GM19455 (cell line): ENCODE measurements around the gene TMEM220.

ENCODE experiments used
- ATAC-seq: cut with Tn5 transposase; IDR thresholded peaks from one replicate; pipeline ENCODE4 v1.9.1; 2021; ENCODE audit not compliant: unreplicated experiment

TMEM220 gene

GRCh38 chr17:10729334-10730193 lies at the start of gene TMEM220:
TMEM220 (minus strand) TSS chr17:10730023; CDS start chr17:10729851, 172 bp downstream.
- peak; percentile 79 for ATAC-seq

- ATAC-seq: no peak
Observed at GRCh38 chr17:10779609-10780008, 49.8 kb upstream of the TMEM220 start.

- no peak for ATAC-seq
Observed at GRCh38 chr17:10777890-10778289, 48.1 kb upstream of the TMEM220 start.

- no peak for ATAC-seq
Observed at GRCh38 chr17:10777131-10777807, 47.4 kb upstream of the TMEM220 start.

GRCh38 chr17:10776381-10776780 lies 46.6 kb upstream of the TMEM220 start:
- no peak for ATAC-seq

- no peak for ATAC-seq
Observed at GRCh38 chr17:10775740-10776356, 46.0 kb upstream of the TMEM220 start.

GRCh38 chr17:10775058-10775457 lies 45.2 kb upstream of the TMEM220 start:
- no peak for ATAC-seq

GRCh38 chr17:10773391-10773790 lies 43.6 kb upstream of the TMEM220 start:
- ATAC-seq: no peak

- no peak for ATAC-seq
Observed at GRCh38 chr17:10772425-10773380, 42.9 kb upstream of the TMEM220 start.

GRCh38 chr17:10771148-10771547 lies 41.3 kb upstream of the TMEM220 start:
- ATAC-seq: no peak

GRCh38 chr17:10769840-10770239 lies 40.0 kb upstream of the TMEM220 start:
- no peak for ATAC-seq

- no peak for ATAC-seq
Observed at GRCh38 chr17:10768750-10769251, 39.0 kb upstream of the TMEM220 start.

- ATAC-seq: no peak
Observed at GRCh38 chr17:10767232-10767631, 37.4 kb upstream of the TMEM220 start.

- no peak for ATAC-seq
Observed at GRCh38 chr17:10762037-10762436, 32.2 kb upstream of the TMEM220 start.

- ATAC-seq: no peak
Observed at GRCh38 chr17:10761281-10761680, 31.5 kb upstream of the TMEM220 start.

- ATAC-seq: no peak
Observed at GRCh38 chr17:10758062-10758461, 28.2 kb upstream of the TMEM220 start.

GRCh38 chr17:10757647-10758046 lies 27.8 kb upstream of the TMEM220 start:
- no peak for ATAC-seq

- ATAC-seq: no peak
Observed at GRCh38 chr17:10757067-10757466, 27.2 kb upstream of the TMEM220 start.

GRCh38 chr17:10756619-10757018 lies 26.8 kb upstream of the TMEM220 start:
- ATAC-seq: no peak

GRCh38 chr17:10756185-10756584 lies 26.4 kb upstream of the TMEM220 start:
- ATAC-seq: no peak
